Fibroblast of lung (primary cell): ENCODE results near the gene RABIF. TPM values are rescaled to one million over a fixed set of nuclear protein-coding genes. Genes with fewer than 3 reads are reported as not detected.

ENCODE experiments used
- DNase-seq, 2 donors: peaks; one replicate each; pipeline versions ENCODE4 v3.0.0 to v3.0.0-alpha.2; 2010; ENCODE audit warnings: low read depth in 2 of 2
- H2AFZ ChIP-seq: 2 replicates; pipeline ENCODE4 v1.5.1; 2012; ENCODE audit warnings: low read length, control low read depth, inconsistent platforms
- H3K27ac ChIP-seq: 2 replicates; pipeline ENCODE4 v1.5.1; 2011; ENCODE audit warnings: low read length, control low read depth; ENCODE audit not compliant: insufficient read depth
- H3K27me3 ChIP-seq: 2 replicates; pipeline ENCODE4 v1.5.1; 2011; ENCODE audit warnings: mild to moderate bottlenecking, low read length; ENCODE audit not compliant: control insufficient read depth, insufficient read depth
- H3K36me3 ChIP-seq: 2 replicates; pipeline ENCODE4 v1.5.1; 2011; ENCODE audit warnings: low read length; ENCODE audit not compliant: control insufficient read depth, insufficient read depth
- H3K4me1 ChIP-seq: 2 replicates; pipeline ENCODE4 v1.5.1; 2011; ENCODE audit warnings: low read length; ENCODE audit not compliant: control insufficient read depth, insufficient read depth; ENCODE audit errors: extremely low read depth
- H3K4me2 ChIP-seq: 2 replicates; pipeline ENCODE4 v1.5.1; 2011; ENCODE audit warnings: low read length, control low read depth; ENCODE audit not compliant: insufficient read depth; ENCODE audit errors: extremely low read depth
- H3K4me3 ChIP-seq, 4 experiments: fragments of 200-600 bp in 1 of 4; sonication (generic) in 1 of 4; replicated peaks in 1 of 4; 2 replicates each; pipeline ENCODE4 v1.5.1; 2011 to 2016; ENCODE audit warnings: low read length in 4 of 4, low read depth in 3 of 4, mild to moderate bottlenecking in 3 of 4, control low read depth in 2 of 4, inconsistent platforms in 1 of 4, mixed read lengths in 1 of 4; ENCODE audit not compliant: insufficient read depth in 1 of 4; ENCODE audit errors: control extremely low read depth in 1 of 4
- H3K79me2 ChIP-seq: 2 replicates; pipeline ENCODE4 v1.5.1; 2012; ENCODE audit warnings: mild to moderate bottlenecking, low read length, inconsistent platforms; ENCODE audit not compliant: control insufficient read depth, insufficient read depth
- H3K9ac ChIP-seq: 2 replicates; pipeline ENCODE4 v1.5.1; 2011; ENCODE audit warnings: mild to moderate bottlenecking, low read length, control low read depth; ENCODE audit not compliant: insufficient read depth
- H3K9me3 ChIP-seq: 2 replicates; pipeline ENCODE4 v1.5.1; 2012; ENCODE audit warnings: low read depth, low read length; ENCODE audit not compliant: control insufficient read depth, insufficient read depth
- H4K20me1 ChIP-seq: 2 replicates; pipeline ENCODE4 v1.5.1; 2011; ENCODE audit warnings: low read length; ENCODE audit not compliant: control insufficient read depth, insufficient read depth; ENCODE audit errors: extremely low read depth
- CTCF ChIP-seq, 2 donors: IDR thresholded peaks in 1 of 2; conservative IDR thresholded peaks in 1 of 2; 1 replicate in 1 of 2; 2 replicates in 1 of 2; pipeline ENCODE4 v1.5.1; 2011 to 2012; ENCODE audit warnings: low read length in 2 of 2, control low read depth in 1 of 2, inconsistent platforms in 1 of 2, low read depth in 1 of 2, mild to moderate bottlenecking in 1 of 2
- EZH2 ChIP-seq: IDR thresholded peaks from 2 replicates; pipeline ENCODE4 v1.5.1; 2012; ENCODE audit warnings: low read length, control low read depth, mild to moderate bottlenecking; ENCODE audit errors: missing control alignments
- polyA plus RNA-seq, 2 donors: library from polyadenylated mRNA; depleted of rRNA in 1 of 2; stranded (reverse) in 1 of 2; unstranded in 1 of 2; fragments of >200 nt; gene quantifications; 2 replicates each; pipeline ENCODE4 v1.2.1, GENCODE V29; 2011 to 2012; ENCODE audit warnings: missing spikeins in 1 of 2
- total RNA-seq: library from RNA; depleted of rRNA; stranded (reverse); fragments of >200 nt; gene quantifications from 2 replicates; pipeline ENCODE4 v1.2.1, GENCODE V29; 2014

The RABIF gene
- total and polyA plus RNA-seq, 2 donors (not counting 1 experiment from before 2014, with no cell fraction given) = 5.9 to 14.6 TPM

GRCh38 chr1:202926581-202927491 lies 37.9 kb upstream of the RABIF start, which contains the start of gene KLHL12:
Gene KLHL12, minus strand, starts transcription at chr1:202927234. Its CDS starts 2,072 bp downstream, at chr1:202925162.
- H3K4me1 ChIP-seq = peaks cover 3% of the 10 kb centered on the region
- H3K4me2 ChIP-seq = peak within 1 kb of the TSS; percentile 82
- H3K9ac ChIP-seq = peak within 1 kb of the TSS; percentile 94
- no peaks in the 10 kb centered on the region for H3K79me2 ChIP-seq
- no peaks in the 10 kb centered on the region for H3K27me3 ChIP-seq
- peak within 1 kb of the TSS; percentile 65 to 99 (median 90) for H3K4me3 ChIP-seq
- peak; percentile 95 to 97 for DNase-seq
- peaks cover 1% of the 10 kb centered on the region for H3K36me3 ChIP-seq
- H2AFZ ChIP-seq = peak within 1 kb of the TSS; percentile 93
- TF ChIP-seq CTCF (conservative IDR thresholded peaks at IDR 0.05 in 1 of 2, IDR thresholded peaks at IDR 0.05 in 1 of 2; ENCODE audit: low read depth in 1 of 2, low read length in 2 of 2) (peak; percentile 51 to 52), EZH2 (no peak)
- H3K9me3 ChIP-seq = no peaks in the 10 kb centered on the region
- no peaks in the 10 kb centered on the region for H4K20me1 ChIP-seq
- H3K27ac ChIP-seq = peak within 1 kb of the TSS; percentile 89

- Histone ChIP-seq H3K27ac (no peak overlapping the region), H3K36me3 (peaks cover 1% of the 10 kb centered on the region), H3K4me2 (no peak overlapping the region), H3K79me2 (no peaks in the 10 kb centered on the region), H3K4me3 (no peak overlapping the region), H4K20me1 (no peaks in the 10 kb centered on the region), H3K4me1 (peaks cover 3% of the 10 kb centered on the region), H3K9ac (no peak overlapping the region), H3K9me3 (no peaks in the 10 kb centered on the region), H2AFZ (no peak overlapping the region), H3K27me3 (no peaks in the 10 kb centered on the region)
- no peak for DNase-seq
- TF ChIP-seq EZH2 = no peak
- no peak for TF ChIP-seq CTCF (conservative IDR thresholded peaks at IDR 0.05 in 1 of 2, IDR thresholded peaks at IDR 0.05 in 1 of 2; ENCODE audit: low read depth in 1 of 2, low read length in 2 of 2)
Observed at GRCh38 chr1:202923533-202923932, 34.6 kb upstream of the RABIF start.

GRCh38 chr1:202919615-202920014 lies 30.7 kb upstream of the RABIF start:
- no peak overlapping the region for H3K4me2 ChIP-seq
- no peak for TF ChIP-seq EZH2
- TF ChIP-seq CTCF (conservative IDR thresholded peaks at IDR 0.05 in 1 of 2, IDR thresholded peaks at IDR 0.05 in 1 of 2; ENCODE audit: low read depth in 1 of 2, low read length in 2 of 2) = no peak
- H3K4me3 ChIP-seq = no peak overlapping the region
- peaks cover 3% of the 10 kb centered on the region for H3K4me1 ChIP-seq
- no peak overlapping the region for H3K27ac ChIP-seq
- no peaks in the 10 kb centered on the region for H3K9me3 ChIP-seq
- H3K27me3 ChIP-seq = no peaks in the 10 kb centered on the region
- DNase-seq = no peak
- H4K20me1 ChIP-seq = no peaks in the 10 kb centered on the region
- no peaks in the 10 kb centered on the region for H3K79me2 ChIP-seq
- no peak overlapping the region for H2AFZ ChIP-seq
- no peak overlapping the region for H3K9ac ChIP-seq
- H3K36me3 ChIP-seq = peaks cover 1% of the 10 kb centered on the region
